GM10847 (cell line): Measurements from ENCODE around the gene ATF6B.

Experiments used
- POLR2A ChIP-seq: IDR thresholded peaks from 2 replicates; pipeline ENCODE4 v1.6.1; 2011; ENCODE audit not compliant: insufficient read length; ENCODE audit errors: extremely low read depth

ATF6B gene

DNA sequence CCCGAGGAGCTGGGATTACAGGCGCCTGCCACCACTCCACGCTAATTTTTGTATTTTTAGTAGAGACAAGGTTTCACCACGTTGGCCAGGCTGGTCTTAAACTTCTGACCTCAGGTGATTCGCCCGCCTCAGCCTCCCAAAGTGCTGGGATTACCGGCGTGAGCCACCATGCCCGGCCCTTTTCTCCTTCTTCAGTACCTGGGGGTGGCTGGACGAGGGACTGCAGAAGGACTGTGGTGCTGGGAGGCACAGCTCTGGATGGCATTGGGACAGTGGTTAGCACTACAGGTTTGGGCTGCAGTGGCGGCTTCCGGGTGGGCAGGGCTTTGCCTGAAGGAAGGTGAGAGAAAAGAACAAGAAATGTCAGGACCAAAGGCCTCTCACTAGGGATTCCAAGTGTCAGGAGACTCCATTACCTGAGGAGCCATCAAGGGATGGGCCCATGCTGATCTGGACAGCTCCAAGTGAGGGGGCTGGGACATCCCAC is 7.4 kb downstream of the ATF6B start:
- TF ChIP-seq POLR2A: no peak

DNA sequence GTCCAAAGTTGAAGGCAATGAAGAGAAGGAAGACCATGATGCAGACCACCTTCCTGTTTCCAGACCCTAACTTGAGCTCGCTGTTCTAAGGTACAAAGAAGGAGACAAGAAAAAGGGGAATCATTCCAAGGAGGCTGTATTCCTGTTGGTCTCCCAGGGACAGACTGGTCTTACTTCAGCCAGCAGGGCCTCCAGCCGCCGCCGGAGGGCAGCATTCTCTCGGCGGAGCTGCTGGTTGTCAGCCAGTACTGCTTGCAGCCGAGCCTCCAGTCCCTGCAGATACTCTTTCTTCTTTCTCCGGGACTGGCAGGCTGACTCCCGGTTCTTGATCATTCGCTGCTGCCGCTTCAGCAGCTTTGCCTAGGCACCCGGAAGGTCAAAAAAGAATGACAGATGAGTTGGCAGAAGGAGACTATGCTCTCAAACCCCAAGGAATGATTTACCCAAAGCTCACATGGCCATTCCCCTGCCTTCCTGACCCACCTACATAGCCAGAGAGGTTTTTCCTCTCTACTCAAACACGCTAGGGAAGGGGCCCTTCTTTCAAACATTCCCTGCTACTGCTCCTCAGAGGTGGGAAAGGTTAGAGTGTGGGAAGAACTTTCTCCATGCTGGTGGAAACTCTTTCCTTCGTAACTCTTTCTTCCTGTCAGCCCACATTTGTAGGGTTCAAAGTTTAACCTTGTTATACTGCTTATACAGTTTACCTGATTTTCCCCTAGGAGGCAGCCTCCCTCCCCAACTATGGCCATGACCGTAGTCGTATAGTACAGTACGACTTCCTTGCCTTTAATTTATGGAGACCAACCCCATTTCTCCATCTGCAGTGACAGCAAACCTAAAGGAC is 9.0 kb downstream of the ATF6B start:
- TF ChIP-seq POLR2A: no peak

DNA sequence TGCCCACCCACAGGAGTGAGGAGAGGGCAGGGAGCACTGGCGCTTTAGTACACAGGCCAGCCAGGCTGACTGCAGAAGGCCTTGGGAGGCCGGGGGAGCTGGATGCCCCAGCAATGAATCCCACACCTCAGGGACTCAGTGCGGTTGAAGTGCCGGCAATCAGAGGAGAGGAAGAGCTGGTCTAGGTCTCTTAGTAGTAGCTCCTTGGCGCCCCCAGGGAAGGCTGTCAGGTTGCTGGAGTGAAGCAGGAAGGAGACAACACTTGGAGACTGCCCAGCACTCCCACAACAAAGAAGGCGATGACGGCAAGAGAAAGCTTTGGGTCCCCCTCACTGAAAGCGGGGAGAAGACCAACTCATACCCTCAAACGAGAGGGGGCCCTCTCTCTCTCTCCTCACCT is 10.6 kb downstream of the ATF6B start:
- no peak for TF ChIP-seq POLR2A

DNA sequence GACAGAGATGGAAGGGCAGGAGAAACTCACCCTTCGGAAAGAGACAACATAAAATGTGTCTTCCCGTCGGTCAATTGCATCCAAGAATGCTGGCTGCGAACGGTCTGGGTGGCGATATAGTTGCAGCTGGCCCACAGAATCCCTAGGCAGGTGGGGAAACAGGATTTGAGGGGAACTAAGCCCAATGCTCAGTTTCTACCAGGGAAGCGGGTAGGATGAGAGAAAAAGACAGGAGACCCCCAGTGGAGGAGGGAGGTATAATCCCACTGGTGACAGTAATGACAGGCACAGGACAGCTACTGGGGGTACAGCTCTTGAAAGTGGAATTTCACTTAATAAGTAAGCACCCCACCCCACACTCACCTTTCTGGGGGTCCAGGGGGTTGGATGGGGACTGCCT is 11.4 kb downstream of the ATF6B start:
- TF ChIP-seq POLR2A: no peak

DNA sequence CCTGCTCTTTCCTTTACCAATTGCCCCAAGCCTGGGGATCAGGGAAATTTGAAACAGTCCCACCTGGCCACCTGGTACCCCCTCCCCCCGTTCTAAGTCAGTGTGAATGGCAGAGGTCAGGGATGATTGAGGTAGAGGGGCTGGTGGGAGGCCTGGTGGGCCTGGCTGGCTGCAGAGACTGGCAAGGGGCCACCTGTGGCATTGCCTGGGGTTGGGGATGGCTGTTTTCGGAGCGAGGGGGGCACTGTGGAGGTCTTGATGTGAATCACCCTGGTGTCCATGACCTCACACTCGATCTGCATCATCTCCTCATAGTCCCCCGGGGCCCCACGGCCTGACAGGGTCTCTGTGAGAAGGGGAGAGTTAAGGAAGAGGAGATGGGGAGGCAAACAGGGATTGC is 12.4 kb downstream of the ATF6B start:
- TF ChIP-seq POLR2A: no peak

DNA sequence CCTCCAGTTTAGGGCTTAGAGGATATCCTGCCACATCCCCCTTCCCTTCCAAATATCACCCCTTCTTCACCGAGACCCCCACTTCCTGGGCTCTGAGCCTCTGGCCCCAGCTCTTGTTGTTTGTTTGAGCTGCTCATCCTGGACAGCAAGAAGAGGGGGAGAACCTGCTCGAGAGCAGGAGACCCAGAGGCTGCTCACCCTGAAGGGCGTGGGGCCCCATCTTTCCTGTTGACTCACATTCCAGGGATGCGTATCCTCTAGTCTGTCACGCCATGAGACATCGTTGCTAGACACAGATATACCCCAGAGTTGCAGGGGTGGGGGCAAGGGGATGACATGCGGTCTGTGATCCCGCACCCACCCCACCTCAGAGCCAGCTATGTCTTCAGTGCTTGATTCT is 13.2 kb downstream of the ATF6B start:
- no peak for TF ChIP-seq POLR2A

DNA sequence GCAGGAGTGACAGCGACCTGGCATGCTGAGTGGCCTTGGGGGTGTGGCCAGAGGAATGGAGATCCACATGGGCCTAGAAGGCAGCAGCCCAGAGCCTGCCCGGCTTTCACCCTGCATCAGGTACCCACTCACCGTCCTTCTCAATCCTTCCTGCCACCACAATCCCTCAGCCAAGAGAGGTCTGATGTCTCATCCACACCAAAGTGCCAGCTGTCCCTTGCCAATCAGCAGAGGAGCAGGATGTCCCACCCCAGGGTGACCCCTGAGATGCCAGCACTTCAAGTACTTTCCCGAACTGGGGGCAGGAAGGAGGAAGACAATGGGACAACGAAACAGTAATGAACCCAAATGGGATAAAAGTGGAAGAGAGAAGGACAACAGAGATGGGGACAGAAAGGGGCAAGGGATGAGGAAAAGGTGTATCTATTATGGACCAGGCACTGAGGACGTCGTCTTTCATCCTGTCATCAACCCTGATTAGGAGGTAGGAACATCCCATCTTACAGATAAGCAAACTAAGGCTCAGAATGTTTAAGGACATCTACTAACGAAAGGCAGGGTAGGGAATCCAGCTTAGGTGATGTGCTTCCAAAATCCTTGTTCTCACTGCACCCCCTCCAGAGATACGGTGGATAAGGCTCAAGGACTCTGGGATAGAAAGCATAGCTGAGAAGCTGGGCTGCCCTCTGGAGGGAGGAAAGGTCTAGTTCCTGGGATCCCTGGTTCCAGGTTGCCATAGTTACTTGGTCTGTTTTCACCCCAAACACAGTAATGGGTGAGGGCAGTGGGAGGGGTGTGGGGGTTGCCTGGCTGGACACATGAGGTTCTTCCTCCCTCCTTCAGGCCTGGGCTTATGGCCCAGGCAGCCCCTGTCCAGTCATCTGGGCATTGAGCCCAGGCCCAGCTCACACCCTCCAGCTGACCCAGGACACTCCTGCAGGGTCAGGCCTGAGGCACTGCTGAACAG is 14.4 kb downstream of the ATF6B start:
- TF ChIP-seq POLR2A: no peak

DNA sequence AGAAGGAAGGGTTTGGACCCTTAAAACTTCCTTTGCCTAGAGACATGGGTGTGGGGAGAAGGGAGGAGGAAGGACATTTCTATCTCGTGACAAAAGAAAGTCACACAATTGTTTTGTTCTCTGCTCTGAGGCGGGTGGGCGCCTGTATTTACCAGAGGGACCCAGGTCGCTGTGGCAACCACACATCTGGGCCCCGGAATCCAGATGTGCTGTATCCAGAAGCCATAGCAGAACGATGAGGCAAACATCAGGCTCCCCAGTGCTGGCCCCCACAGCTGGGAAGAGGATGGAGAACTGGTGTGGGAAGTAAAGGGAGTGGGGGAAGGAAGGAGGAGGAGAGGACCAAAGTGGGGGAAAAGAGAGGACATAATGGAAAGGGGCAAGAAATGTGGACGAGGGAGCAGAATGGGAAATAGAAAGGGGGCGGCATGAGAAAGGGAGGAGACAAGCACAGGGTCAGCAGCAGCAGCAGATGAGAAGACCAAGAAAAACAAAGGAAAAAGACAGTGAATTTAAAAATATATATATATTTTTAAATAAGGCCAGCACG is 15.5 kb downstream of the ATF6B start:
- no peak for TF ChIP-seq POLR2A

DNA sequence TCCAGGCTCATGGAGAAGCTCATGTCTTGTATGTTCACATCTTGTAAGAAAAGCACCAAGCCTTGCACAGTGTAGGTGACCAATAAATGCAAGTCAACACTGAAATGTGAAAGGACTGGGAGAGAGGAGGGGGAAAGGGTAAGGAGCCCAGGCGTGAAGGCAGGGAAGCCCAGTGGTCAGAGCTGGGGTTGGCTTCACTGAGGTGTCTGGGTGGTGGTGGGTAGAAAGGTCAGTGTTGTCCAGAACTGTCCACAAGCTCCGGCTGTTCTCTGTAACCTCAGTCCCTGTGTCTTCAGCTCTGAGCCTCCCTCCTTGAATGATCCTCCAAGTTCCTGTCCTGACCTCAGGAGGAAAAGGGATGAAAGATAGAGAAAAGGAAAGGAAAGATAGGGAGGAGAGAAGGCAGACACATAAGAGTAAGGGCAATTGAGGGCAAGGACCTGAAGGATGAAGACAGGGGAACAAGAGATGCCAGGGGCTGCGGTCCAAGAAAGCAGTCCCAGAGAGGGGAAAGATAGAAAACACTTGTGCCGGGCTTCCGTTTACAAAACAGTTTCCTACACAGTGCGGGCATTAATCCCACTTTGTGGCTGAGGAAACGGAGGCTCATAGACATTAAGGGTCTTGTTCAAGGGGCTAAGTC is 16.5 kb downstream of the ATF6B start:
- no peak for TF ChIP-seq POLR2A

DNA sequence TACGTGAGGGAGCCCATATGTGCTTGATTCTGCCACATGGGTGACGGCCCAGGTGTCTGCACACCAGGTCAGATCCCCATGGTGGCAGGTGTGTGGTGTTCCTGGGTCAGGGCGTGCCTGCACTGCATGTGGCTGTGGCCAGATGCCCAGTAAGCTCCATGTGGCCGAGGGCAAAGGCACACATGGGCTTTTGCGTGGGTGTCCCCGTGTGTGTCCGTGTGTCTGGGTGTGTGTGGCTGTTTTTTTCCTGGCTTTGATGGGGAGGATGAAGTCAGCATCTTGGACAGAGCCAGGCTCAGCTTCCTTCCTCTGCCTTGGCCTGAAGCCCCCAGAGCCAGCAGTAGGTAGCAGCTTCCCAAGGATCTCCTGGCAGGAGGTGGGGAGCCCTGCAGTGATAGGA is 17.4 kb downstream of the ATF6B start:
- peak; percentile 12 for TF ChIP-seq POLR2A

DNA sequence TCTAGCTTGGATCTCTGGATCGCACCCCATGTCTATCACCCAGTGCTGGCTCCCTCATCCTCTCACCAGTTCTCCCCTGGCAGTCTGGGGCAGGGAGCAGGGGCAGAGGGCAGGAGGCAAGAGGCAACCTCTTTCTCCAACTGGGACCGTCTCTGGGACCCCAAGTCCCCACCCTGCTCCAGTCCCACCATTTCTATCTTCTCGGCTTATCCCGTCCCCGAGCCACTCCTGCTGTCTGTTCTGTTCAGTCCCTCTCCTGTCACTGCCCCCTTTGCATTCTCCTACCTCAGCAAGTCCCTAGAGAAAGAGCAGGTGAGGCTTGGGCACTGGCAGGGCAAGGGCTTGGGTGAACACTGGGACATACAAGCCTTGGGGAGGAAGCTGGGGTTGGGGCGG is 18.3 kb downstream of the ATF6B start:
- TF ChIP-seq POLR2A: no peak

DNA sequence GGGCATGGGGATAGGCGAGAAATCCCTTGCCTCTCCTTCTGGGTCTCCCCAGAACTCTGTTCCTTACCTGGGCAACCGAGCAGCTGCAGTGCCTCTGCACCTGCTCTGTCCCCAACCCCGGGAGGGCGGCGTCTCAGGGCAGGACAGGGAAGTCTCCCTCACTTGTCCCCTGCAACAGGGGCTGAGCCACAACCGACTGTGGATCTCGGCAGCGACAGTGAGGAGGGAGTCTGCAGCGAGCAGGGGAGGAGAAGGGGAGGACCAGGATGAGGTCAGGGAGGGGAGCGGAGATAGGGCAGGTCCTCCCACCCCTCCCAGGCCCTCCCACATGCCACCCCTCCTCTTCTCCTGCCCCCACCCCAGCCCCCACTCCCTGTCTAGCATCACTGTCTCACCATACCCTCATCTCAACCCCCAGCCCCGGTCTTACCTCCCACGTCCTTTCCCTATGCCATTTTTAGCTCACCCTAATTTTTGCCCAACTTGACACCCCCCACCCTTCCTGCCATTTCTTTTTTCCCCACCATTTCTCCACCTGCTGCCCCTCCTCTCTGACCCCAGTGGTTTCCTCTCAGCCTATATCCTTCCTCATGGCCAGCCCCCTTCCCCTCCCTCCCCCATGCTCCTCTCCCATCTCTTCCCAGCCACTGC is 18.8 kb downstream of the ATF6B start, which contains the start of gene TNXB:
Gene TNXB, minus strand, starts transcription at position 225 of the 651 bp plus-strand sequence. CDS start 11,140 bp downstream, outside the sequence.
- TF ChIP-seq POLR2A: no peak

DNA sequence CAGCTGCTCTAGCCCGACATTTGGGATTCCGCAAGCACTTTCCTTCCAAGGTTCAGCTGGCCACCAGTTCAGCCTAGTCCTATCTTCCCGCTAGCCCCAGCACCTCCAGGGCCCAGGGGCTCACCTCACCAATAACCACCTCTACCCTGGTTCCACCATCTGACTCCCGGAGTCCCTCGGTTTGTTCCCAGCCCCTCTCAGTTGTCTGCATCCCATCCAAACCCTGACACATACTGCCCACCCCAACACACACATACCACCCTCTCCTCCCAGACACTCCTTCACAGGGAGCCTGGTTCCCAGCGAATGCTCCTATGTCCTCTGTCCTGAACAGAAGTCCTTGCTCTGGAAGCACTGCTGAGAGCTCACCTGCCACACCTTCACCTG is 19.3 kb downstream of the ATF6B start:
- no peak for TF ChIP-seq POLR2A

DNA sequence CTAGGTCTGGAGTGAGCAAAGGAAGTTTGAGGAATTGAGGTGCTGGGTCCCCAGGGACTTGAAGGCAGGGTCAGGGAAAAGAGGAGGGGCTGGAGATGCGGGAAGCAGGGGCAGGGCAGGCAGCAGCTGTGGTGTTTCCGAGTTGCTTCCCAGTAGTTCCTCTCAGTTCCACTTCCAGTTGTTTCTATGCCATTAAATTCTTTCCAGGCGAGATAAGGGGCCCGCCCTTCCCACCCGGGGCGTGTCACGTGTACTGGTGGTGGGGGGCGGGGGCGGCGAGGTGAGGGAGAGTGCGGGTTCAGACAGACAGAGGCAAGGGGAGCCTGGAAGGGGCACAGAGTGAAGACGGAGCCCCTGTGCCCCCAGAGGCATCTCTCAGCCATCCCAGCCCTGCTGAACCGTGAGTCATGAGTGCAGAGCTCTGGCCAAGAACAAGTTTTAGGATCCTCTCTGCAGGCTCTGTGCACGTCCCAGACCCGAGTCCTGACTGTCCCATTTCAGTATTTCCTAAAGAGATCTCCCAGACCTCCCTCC is 19.9 kb downstream of the ATF6B start:
- TF ChIP-seq POLR2A: no peak
